GM20000 (cell line): ENCODE measurements around the gene MUC2.

Source experiments
- DNase-seq: peaks from one replicate; pipeline ENCODE4 v3.0.0; 2012; ENCODE audit warnings: low spot score
- TF ChIP-seq, protein P1 (sequence below): IDR thresholded peaks from 2 replicates; pipeline ENCODE4 v1.5.1; 2012; ENCODE audit warnings: mild to moderate bottlenecking, control low read depth; ENCODE audit errors: extremely low read depth, missing control alignments

MUC2 gene

DNA sequence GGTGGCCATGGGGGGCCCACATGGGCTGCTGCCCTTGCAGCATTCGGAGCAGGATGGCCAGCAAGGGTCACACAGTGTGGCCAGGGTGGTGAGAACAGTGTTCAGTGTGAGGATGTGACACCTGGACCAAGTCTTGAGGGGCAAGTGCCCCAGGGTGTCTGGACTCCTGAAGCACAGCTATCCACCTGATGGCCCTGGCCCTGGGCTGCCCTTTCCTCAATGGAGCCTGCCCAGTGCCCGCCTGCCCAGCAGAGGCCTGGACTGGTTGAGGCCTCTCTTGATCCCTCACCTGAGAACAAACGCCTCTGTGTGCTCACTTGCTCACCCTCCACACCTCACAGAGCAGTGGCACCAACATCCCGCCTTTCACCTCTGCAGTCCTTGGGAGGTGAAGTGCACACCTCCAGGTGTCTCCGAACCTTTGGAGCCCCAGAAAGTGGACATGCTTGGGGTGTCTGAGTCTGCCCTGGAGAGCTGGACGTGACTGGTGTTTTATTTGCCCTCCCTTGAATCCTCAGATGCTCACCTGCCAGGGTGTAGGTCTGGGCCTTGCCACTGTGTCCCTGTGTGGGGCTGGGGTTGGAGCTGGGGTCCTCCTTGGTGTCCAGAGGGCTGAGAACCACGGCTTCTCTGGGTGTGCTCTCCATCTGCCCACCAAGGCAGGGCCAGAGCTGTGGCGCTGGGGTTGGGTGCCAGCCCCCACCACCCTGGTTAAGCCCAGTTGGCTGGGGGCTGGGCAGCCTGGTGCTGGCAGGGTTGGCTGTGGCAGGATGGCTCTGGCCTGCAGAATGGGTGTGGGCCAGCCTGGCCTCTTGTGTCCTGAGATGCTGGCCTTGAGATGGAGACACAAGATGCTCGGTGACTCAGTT, 3.8 kb upstream of the MUC2 start:
- DNase-seq: no peak
- TF ChIP-seq, protein P1, sequence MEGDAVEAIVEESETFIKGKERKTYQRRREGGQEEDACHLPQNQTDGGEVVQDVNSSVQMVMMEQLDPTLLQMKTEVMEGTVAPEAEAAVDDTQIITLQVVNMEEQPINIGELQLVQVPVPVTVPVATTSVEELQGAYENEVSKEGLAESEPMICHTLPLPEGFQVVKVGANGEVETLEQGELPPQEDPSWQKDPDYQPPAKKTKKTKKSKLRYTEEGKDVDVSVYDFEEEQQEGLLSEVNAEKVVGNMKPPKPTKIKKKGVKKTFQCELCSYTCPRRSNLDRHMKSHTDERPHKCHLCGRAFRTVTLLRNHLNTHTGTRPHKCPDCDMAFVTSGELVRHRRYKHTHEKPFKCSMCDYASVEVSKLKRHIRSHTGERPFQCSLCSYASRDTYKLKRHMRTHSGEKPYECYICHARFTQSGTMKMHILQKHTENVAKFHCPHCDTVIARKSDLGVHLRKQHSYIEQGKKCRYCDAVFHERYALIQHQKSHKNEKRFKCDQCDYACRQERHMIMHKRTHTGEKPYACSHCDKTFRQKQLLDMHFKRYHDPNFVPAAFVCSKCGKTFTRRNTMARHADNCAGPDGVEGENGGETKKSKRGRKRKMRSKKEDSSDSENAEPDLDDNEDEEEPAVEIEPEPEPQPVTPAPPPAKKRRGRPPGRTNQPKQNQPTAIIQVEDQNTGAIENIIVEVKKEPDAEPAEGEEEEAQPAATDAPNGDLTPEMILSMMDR: no peak

DNA sequence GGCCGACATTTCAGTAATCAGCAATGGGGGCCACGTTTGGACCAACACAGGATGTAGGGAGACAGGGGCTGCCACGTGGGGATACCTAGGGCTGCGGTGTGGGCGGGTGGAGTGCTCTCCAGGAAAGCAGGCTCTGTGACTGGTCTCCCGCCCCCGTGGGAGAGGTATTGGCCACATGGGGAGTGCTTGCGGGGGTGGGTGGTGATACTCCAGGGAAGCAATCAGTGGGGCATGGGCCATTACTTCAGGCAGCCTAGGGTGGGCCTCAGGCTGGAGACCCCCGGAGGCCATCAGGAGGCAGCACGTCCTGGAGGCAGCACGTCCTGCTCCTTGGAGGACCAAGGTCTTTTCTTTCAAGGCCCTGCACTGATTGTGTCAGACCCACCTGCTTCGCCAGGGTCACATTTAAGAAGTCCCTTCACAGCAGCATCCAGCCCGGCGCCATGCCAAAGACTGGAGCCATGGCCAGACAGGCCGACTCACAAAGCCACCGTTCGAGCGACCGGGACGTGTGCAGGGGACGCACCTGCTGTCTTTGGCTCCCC, 3.0 kb upstream of the MUC2 start:
- TF ChIP-seq, protein P1: no peak

DNA sequence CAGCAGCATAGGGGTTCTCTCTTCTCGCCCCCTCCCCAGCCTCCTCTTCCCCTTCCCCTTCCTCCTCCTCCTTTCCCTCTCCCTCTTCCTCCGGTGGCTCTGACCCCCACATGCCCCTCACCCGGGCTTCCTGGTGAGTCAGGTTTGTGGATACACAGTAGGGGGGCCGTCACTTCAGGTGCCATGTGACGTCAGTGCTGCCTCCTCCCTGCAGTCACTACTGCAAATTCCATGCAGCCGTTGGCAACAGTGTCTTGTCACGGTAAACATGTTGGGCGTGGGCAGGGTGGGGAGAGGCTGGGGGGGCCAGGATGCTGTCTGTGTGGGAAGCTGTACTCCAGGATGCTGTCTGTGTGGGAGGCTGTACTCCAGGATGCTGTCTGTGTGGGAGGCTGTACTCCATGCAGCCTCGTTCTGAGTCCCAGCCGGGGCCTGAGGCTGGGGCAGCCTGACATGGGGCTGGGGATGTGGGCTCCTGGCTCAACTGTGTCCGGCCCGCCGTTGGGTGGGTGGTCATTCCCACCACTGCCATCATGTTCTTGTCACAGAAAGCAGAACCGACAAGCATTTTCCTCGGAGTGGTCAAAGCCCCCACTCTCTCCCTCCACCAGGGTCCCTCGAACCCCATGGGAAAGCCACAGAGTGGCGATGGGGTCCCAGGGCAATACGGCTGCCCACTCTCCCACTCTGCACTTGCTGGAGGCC, 2.4 kb upstream of the MUC2 start:
- DNase-seq: no peak
- TF ChIP-seq, protein P1: no peak

More for the DNA sequence above, 3.0 kb upstream of the MUC2 start:
- no peak for DNase-seq

DNA sequence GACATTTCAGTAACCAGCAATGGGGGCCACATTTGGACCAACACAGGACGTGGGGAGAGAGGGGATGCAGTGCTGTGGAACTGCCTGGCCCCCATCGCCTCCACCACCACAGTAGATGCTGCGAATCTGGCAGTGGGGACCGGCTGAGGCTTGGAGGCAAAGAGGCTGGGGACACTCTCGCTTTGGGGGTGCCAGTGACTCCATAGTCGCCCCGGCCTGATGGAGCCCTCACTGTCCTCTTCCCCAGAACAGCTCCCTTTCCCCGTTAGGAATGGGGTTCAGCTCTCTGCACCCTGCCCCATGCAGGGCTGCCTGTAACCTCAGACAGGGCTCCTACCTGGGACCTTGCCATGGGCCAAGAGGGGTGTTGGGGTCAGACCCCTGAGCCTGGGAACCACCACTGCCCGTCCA, 1.8 kb upstream of the MUC2 start:
- TF ChIP-seq, protein P1: no peak

DNA sequence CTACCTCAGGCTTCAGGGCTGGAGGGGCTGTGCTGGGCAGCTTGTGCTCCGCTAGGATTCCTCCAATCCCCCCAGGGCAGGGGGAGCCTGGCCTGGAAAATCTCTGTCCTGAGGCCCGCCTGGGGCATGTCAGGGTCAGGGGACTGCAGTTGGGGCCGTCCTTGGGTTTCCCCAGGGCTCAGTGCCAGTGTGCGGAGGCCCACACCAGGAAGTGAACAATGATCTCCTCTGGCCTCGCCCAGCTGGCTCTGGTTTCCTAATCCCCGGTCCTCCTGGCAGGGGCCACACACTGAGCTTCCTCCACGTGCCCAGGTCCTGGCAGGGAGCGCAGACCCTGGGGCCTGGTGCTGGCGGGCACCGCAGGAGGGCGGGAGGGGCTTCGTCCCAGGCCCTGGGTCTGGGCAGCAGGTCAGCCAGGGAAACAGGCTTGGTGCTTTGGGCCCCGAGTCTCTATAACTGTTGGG, 1.4 kb upstream of the MUC2 start:
- DNase-seq: no peak
- TF ChIP-seq, protein P1: no peak

More for the DNA sequence above, 1.8 kb upstream of the MUC2 start:
- DNase-seq: no peak

DNA sequence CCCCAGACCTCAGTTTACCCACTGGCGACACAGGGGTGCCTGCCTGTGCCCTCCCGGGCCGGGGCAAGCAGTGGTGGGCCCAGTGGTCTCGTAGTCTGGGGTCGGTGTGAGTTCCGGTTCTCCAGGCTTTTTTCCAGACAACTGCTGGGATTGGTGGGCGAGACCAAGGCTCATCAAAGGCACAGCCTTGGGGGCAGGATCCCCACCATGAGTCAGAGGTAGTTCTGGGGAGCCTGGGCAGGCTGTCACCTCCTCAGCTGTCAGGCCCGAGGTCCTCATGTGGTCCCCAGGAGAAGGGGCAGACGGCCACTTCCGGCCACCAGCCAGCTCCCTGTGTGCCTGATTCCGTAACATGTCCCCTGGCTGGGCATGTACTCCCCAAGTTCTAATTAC, 827 bp upstream of the MUC2 start:
- no peak for DNase-seq
- TF ChIP-seq, protein P1: no peak
